DOHH2 (cell line): ENCODE data around the gene EVX1.

Experiments
- EZH2phosphoT487 ChIP-seq: fragments of 200-600 bp; sonication (generic); IDR thresholded peaks from 2 replicates; pipeline ENCODE4 v1.6.1; 2017; ENCODE audit warnings: borderline replicate concordance, mild to moderate bottlenecking, antibody characterized with exemption, low read length, moderate library complexity, mixed read lengths
- TF ChIP-seq, protein P1 (sequence below): fragments of 200-600 bp; sonication (generic); IDR thresholded peaks from one replicate; pipeline ENCODE4 v1.5.1; 2014; ENCODE audit warnings: antibody characterized with exemption, mild to moderate bottlenecking, low read depth, low read length; ENCODE audit not compliant: poor library complexity, severe bottlenecking

DNA sequence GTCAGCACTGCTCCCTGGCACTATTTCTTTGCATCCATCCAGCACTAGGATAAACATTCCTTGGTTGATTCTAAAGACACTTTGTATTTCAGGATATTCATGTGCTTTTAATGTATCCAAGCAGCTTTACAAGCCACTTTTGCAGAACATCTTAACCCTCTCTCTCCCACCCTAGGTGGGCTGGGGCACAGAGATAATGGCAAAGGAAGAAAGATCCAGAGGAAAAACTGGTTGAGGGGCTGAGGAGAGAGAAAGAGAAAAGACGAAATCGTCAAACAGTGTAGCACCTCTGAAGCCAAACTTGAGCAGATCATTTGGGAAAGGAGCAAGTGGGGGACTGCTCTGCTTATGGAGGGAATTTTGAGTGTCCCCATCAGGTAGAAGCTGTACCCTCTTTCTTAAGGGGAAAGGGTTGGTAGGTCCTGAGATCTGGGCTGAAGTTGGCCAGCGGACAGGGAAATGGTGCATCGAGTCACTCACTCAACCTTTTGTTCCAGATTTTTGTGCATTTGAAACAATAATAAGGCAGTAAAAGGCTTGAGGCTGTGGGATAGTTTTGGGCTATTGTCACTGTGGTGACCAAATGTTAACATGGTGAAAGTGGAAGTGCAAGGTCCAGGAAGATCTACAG is 38.5 kb upstream of the EVX1 start:
- TF ChIP-seq EZH2phosphoT487, result no peak
- TF ChIP-seq, protein P1, sequence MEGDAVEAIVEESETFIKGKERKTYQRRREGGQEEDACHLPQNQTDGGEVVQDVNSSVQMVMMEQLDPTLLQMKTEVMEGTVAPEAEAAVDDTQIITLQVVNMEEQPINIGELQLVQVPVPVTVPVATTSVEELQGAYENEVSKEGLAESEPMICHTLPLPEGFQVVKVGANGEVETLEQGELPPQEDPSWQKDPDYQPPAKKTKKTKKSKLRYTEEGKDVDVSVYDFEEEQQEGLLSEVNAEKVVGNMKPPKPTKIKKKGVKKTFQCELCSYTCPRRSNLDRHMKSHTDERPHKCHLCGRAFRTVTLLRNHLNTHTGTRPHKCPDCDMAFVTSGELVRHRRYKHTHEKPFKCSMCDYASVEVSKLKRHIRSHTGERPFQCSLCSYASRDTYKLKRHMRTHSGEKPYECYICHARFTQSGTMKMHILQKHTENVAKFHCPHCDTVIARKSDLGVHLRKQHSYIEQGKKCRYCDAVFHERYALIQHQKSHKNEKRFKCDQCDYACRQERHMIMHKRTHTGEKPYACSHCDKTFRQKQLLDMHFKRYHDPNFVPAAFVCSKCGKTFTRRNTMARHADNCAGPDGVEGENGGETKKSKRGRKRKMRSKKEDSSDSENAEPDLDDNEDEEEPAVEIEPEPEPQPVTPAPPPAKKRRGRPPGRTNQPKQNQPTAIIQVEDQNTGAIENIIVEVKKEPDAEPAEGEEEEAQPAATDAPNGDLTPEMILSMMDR, result no peak
